OCI-LY7 (cell line): ENCODE measurements around the gene MAP2K1.

Experiments
- CTCF ChIP-seq: fragments of 200-600 bp; sonication (generic); conservative IDR thresholded peaks from 2 replicates; pipeline ENCODE4 v1.5.1; 2014; ENCODE audit warnings: mild to moderate bottlenecking, antibody characterized with exemption, low read length, moderate library complexity, mixed read lengths
- EZH2phosphoT487 ChIP-seq: fragments of 200-600 bp; sonication (generic); IDR thresholded peaks from 2 replicates; pipeline ENCODE4 v1.6.1; 2018; ENCODE audit warnings: low read depth, borderline replicate concordance, mild to moderate bottlenecking, mixed run types, antibody characterized with exemption, low read length, moderate library complexity, mixed read lengths

GRCh38 chr15:66374179-66374578 is 12.5 kb upstream of the MAP2K1 start:
- TF ChIP-seq CTCF = no peak
- no peak for TF ChIP-seq EZH2phosphoT487
